ENCODE measurements around the gene ATP5ME. TPM values are rescaled to one million over a fixed set of nuclear protein-coding genes. Genes with fewer than 3 reads are reported as not detected.
"Not testable (repeated sequence)": the region's sequence is repeated elsewhere in the genome, so short reads cannot be mapped to it uniquely, and the experiment has no call there.

ATP5ME gene
- total RNA-seq, 1 experiment from 2014 or later = 216 TPM

DNA sequence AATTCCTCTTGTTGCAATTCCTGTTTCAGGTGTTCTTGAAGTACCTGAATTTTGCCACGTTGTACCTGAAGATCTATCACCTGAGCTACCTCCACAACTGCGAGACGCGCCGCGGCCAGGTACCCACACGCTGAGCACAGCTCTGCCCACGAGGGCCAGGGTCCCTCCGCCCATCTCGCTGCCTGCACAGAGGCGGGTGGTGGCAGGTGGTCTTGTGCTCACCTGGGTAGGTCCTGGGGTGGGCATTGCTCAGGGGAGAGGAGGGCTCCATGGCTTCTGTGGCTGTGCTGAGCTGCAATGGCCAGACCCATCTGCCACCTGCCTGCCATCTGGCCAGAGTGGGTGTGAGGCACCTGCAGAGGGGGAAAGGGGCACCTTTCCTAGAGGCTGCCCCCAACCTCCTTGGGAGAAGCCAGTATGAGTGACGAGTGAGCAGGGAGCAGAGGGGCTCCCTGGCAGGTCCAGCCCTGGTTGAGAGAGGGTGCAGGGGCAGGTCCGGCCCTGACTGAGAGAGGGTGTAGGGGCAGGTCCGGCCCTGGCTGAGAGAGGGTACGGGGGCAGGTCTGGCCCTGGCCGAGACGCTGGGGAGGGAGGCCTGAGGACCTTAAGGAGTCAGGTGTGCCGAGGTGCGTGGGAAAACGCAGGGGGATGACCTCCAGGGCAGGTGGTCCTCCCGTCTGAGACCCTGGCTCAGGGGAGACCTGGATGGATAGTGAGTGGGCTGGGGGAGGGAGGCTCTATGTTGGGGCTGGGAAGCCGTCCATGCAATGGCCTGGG lies 38.0 kb downstream of the ATP5ME start:
- DNase-seq (ENCODE audit: low read depth) = no peak

DNA sequence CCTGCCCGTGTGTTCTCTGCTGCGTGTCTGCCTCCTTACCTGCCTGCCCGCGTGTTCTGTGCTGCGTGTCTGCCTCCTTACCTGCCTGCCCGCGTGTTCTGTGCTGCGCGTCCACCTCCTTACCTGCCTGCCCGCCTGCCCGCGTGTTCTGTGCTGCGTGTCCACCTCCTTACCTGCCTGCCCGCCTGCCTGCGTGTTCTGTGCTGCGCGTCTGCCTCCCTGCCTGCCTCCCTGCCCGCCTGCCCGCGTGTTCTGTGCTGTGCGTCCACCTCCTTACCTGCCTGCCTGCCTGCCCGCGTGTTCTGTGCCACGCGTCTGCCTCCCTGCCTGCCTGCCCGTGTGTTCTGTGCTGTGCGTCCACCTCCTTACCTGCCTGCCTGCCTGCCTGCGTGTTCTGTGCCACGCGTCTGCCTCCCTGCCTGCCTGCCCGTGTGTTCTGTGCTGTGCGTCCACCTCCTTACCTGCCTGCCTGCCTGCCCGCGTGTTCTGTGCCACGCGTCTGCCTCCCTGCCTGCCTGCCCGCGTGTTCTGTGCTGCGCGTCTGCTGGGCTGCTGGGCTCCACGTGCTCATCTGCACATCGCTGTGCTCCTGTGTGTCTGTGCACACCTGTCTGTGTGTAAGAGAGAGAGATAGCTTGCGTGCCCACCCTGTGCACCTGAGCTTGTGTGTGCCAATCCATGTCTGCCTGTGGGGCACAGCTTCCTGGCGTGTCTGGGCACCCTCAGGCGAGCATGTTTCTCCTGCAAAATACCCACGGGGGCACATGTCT lies 38.8 kb downstream of the ATP5ME start:
- DNase-seq (ENCODE audit: low read depth) = not testable (repeated sequence)

DNA sequence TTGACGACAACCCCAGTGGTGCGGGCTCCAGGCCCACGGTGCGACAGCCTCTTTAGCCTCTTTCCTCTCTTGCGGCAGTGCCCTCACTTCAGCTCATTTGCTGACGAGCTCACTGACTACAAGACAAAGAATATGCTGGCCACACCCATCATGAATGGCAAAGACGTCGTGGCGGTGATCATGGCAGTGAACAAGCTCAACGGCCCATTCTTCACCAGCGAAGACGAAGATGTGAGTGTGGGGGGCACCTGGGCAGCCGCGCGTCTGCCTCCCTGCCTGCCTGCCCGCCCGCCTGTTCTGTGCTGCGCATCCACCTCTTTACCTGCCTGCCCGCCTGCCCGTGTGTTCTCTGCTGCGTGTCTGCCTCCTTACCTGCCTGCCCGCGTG lies 39.5 kb downstream of the ATP5ME start:
- DNase-seq (ENCODE audit: low read depth) = no peak

DNA sequence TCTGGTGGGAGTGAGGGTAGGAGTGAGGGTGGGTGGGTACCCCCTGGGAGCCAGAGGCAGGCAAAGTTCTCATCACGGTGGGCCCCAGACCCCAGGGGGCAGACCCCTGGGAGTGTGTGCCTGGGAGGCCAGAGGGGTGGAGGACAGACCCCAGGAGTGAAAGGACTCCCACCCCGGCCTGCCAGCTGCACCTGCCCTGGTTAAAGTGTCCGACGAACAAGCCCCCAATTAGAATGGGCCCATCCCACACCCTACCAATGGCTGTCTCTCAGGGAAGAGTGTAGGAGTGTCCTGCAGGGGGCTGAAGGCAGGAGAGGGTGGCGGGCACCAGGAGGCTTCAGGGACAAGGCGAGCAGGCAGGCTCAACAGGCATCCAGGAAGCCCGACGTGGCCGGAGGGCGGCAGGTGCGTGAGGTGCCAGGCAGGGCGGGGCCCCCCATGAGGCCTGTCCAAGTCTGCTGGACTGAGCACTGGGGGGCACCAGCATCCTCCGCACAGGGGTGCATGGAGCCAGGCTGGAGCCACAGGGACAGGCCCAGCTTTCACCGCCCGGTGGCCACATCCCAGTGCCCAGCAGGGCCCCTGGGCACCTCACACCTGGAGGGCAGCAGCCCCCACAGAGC lies 40.0 kb downstream of the ATP5ME start:
- DNase-seq (ENCODE audit: low read depth) = no peak

GRCh38 chr4:633406-633805 lies 40.7 kb downstream of the ATP5ME start:
- no peak for DNase-seq (ENCODE audit: low read depth)

DNA sequence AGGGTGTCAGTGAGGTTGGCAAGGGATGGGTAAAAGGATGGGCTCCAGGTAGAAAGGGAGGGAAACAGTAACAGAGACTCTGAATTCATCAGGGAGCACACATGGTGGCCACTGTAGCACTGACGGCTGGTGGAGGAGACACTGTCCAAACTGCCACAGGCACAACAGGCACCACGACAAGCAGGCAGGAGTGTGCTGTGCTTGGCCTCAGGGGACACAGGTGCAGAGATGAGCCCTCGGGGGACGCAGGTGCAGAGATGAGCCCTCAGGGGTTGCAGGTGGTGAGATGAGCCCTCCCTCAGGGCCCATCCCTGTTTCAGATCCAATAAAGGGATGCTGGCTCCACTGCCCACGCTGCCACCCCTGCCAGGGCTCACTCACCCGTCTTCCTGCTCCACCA lies 41.1 kb downstream of the ATP5ME start:
- no peak for DNase-seq (ENCODE audit: low read depth)

- no peak for DNase-seq (ENCODE audit: low read depth)
Measured at GRCh38 chr4:632196-632790, 41.8 kb downstream of the ATP5ME start.

DNA sequence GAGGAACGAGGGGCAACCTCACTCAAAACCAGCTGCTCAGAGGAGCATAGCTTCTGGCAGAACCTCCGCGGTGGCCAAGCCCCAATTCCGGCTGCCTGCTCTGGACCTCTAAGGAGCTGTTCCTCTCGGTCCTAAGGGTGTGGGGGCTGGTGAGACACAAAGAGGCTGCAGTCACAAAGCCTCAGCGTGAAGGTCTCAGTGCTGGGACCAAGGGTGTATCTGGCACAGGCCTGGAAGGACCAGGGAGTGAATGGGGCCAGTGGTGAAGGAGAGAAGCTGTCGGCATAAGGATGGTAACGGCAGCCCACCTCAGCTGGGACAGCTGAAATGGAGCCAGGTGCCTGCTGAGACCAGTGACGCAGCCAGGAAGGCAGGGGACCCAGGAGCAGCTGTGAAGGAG lies 43.4 kb downstream of the ATP5ME start:
- DNase-seq (ENCODE audit: low read depth) = no peak

GRCh38 chr4:629915-630641 lies 44.0 kb downstream of the ATP5ME start:
- no peak for DNase-seq (ENCODE audit: low read depth)

DNA sequence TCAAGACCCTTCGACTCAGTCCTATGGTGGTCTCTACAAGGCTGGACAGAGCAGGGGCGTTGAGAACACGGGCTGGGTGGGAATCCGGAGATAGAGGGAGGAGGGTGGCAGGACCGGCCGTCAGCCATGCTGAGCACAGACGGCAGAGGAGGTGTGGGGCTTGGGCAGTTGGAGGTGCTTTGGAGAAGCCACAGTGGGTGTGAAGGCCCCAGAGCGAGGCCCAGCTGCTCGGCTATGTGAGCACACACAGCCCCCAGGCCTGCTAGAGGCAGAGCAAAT lies 44.5 kb downstream of the ATP5ME start:
- no peak for DNase-seq (ENCODE audit: low read depth)

DNA sequence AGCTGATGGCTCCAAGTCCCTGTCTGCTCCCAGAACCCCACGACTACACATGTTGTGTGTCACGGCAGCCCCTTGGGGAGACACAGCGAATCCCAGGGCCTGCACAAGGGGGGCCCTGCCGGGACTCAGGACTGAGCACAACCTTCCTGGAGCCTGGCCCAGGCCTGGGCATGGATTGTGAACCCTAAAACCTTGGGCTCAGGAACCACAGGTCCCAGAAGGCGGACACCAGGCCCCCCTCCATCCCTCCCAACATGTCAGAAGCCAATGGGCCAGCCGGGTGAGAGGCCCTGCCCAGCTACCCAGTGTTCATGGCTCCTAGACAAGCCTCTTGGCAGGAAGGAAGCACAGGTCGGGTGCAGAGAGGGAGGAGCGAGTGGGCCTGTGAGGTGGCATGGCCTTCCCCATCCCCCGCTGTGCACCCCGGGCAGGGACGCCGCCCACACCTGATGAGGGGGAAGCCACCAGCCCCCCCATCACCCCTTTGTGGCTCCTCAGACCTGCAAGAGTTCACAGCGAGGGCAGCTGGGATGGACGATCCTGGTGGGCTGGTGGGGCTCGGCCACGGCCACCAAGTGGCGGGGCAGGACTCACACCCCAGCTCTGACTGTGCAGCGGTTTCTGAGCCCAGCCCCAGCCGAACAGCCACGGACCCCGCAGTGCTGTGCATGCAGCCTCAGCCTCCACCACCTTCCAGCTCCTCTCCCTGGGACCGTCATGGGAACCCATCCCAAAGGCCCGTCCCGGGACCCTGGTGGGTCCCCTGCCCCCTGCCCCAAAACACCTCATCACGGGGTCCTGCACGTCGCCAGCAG lies 45.0 kb downstream of the ATP5ME start:
- no peak for DNase-seq (ENCODE audit: low read depth)

DNA sequence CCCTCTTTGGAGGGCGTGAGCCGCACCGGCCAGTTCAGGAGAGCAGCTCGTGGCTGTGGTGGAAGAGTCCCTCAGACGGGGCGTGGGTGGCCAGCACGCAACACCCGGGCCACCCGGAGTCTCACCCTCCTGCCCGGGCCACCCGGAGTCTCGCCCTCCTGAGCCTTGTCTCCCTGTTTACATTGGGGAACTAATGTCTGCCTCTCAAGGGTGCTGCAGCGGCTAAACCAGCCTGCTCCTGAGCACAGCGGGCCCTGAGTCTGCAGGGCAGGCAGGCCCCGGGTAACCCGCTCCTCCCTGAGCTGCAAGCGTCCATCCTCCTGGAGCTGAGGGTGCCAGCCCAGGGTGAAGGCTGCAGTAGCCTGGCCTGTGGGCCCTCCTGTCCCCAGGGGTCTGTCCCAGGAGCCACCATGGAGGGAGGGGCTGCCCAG lies 45.8 kb downstream of the ATP5ME start:
- DNase-seq (ENCODE audit: low read depth) = no peak

- no peak for DNase-seq (ENCODE audit: low read depth)
Measured at GRCh38 chr4:627347-628125, 46.5 kb downstream of the ATP5ME start.

- no peak for DNase-seq (ENCODE audit: low read depth)
Measured at GRCh38 chr4:626201-627091, 47.6 kb downstream of the ATP5ME start.

GRCh38 chr4:625631-626161 lies 48.4 kb downstream of the ATP5ME start:
- DNase-seq (ENCODE audit: low read depth) = no peak

DNA sequence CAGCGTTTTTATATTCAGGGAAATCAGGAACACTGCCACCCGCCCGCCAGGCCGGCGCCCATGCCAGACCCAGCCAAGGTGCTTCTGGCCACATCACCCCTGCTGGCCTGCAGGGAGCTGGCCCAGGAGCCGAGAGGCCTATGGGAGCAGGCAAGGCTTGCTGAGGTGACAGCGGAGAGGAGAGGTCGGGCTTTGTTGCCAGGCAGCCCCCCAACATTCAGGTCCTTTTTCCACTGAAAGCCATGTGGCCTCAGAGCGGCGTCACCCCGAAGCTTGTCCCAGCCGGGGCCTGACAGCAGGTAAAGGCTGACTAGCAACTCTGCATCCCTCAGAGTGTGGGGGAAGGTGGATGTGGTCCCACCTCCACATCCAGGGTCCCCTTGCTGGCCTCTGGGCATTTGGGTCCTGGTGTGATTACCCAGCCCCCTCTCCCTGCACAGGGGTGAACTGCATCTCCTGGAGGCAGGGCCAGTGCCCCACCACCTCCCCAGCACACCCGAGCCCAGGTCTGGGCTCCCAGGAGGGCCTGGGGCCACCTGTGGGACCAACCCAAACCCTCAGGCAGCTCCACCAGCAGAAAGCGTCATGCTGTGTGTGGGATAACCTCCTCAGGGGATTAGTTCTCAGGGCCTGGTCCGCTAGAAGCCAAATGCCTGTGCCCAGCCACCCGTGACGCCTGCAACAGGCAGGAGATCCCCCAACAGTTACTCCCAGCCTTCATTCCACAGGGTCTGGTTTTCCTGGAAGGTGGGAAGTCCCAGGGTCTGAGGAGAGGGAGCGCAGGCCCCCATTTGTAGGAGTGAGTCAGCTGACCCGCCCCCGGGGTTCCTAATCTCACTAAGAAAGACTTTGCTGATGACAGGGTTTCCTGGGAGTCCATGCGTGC lies 49.1 kb downstream of the ATP5ME start, which contains the start of gene PDE6B:
TSS of gene PDE6B (plus strand) at position 869 of the 886 bp plus-strand sequence. CDS start 54 bp downstream, outside the sequence.
- DNase-seq (ENCODE audit: low read depth) = no peak

DNA sequence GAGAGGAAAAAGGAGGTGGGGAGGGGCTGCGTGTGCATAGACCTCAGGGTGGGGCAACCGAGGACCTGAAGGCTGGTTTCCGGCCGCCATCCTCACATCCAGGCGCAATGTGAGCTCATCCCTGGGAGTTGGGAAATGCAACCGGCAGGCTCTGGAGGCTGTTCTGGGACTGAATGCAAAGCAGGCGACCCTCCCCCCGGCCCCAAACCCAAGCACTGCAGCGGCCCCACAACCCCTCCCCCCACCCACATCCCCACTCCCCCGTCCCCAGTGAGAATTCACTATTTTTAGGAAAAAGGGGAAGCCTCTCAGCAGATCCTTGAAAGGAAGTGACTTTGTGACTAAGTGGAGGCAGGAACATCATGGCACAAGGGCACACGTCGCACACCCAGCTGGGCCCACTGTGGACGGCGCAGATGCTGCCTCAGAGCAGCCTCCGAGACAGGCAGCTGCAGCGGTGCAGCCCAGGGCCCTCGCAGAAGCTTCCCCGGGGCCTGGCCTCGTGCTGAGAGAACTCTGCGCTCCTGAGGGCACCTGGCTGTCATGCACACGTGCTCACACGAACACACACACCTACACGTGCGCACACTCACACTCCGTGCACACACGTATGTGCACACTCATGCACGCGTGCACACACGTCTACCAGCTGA lies 50.0 kb downstream of the ATP5ME start:
- no peak for DNase-seq (ENCODE audit: low read depth)
